Kidney epithelial cell (primary cell): Measurements from ENCODE around the gene BPIFA2. TPM values are rescaled to one million over a fixed set of nuclear protein-coding genes. Genes with fewer than 3 reads are reported as not detected.
"Not testable (repeated sequence)": the region's sequence is repeated elsewhere in the genome, so short reads cannot be mapped to it uniquely, and the experiment has no call there.

Source experiments
- DNase-seq: peaks from one replicate; pipeline ENCODE4 v3.0.0-alpha.2; 2010; ENCODE audit warnings: low read depth
- H3K27me3 ChIP-seq: 2 replicates; pipeline ENCODE4 v1.6.0; 2011; ENCODE audit warnings: low read length; ENCODE audit not compliant: control insufficient read depth, insufficient read depth
- H3K36me3 ChIP-seq: 2 replicates; pipeline ENCODE4 v1.5.1; 2011; ENCODE audit warnings: low read length; ENCODE audit not compliant: control insufficient read depth, insufficient read depth
- H3K4me3 ChIP-seq: 2 replicates; pipeline ENCODE4 v1.5.1; 2011; ENCODE audit warnings: low read depth, mild to moderate bottlenecking, control low read depth, low read length
- total RNA-seq: library from RNA; depleted of rRNA; stranded (reverse); fragments of >200 nt; gene quantifications from 2 replicates; pipeline ENCODE4 v1.2.3, GENCODE V29; 2015
- TF ChIP-seq, protein P1 (sequence below): IDR thresholded peaks from 2 replicates; pipeline ENCODE4 v1.5.1; 2011; ENCODE audit warnings: mild to moderate bottlenecking, moderate library complexity, low read length, control low read depth, inconsistent platforms; ENCODE audit not compliant: insufficient read depth, poor library complexity, severe bottlenecking

BPIFA2 gene
- total RNA-seq, 1 donor from 2014 or later: not detected

DNA sequence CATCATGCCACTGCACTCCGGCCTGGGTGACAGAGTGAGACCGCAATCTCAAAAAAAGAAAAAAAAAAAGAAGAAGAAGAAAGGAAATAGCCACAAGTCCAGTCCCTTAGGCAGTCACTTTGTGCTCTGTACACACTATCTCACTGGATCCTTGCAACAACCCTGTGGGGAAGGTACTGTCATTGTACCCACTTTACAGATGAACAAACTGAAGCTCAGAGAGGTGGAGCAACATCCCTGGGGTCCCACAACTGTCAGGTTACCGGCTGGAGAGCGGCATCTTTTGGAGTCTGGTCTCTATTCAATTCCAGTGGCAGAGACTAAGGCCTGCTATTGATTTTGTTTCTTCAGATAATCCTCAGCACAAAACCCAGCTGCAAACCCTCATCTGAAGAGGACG is 12.2 kb downstream of the BPIFA2 start:
- Histone ChIP-seq H3K4me3 (no peak overlapping the region), H3K36me3 (no peaks in the 10 kb centered on the region), H3K27me3 (no peaks in the 10 kb centered on the region)
- TF ChIP-seq, protein P1, sequence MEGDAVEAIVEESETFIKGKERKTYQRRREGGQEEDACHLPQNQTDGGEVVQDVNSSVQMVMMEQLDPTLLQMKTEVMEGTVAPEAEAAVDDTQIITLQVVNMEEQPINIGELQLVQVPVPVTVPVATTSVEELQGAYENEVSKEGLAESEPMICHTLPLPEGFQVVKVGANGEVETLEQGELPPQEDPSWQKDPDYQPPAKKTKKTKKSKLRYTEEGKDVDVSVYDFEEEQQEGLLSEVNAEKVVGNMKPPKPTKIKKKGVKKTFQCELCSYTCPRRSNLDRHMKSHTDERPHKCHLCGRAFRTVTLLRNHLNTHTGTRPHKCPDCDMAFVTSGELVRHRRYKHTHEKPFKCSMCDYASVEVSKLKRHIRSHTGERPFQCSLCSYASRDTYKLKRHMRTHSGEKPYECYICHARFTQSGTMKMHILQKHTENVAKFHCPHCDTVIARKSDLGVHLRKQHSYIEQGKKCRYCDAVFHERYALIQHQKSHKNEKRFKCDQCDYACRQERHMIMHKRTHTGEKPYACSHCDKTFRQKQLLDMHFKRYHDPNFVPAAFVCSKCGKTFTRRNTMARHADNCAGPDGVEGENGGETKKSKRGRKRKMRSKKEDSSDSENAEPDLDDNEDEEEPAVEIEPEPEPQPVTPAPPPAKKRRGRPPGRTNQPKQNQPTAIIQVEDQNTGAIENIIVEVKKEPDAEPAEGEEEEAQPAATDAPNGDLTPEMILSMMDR: no peak
- no peak for DNase-seq

DNA sequence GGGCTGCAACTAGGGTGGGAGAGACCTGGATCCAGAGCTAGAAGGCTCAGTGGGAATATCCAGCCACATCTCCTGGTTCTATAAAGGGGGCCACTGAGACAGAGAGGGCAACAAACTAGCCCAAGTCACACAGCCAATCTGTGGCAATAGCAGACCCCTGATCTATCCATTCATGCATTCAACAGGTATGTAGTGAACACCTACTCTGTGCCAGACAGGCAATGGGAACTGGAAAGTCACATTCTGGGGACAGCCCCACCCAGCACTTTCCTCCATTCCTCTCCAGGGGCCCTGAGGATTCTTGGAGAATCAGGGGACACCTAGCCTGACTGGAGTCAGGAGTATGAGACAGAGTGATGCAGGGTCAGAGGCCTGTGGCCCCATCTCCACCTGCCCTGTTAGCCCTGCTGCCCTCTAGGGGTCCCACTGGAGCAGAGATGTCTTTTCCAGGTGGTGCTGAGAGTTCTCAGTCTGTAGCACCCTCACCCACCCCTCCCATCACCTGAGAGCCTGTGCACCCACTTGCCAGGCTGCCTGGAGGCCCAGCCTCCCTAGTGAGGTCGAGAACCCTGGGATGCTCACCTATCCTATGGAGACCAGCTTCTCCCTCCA is 13.6 kb downstream of the BPIFA2 start:
- H3K36me3 ChIP-seq: no peaks in the 10 kb centered on the region
- H3K27me3 ChIP-seq: no peaks in the 10 kb centered on the region
- H3K4me3 ChIP-seq: no peak overlapping the region
- no peak for DNase-seq
- TF ChIP-seq, protein P1: no peak

DNA sequence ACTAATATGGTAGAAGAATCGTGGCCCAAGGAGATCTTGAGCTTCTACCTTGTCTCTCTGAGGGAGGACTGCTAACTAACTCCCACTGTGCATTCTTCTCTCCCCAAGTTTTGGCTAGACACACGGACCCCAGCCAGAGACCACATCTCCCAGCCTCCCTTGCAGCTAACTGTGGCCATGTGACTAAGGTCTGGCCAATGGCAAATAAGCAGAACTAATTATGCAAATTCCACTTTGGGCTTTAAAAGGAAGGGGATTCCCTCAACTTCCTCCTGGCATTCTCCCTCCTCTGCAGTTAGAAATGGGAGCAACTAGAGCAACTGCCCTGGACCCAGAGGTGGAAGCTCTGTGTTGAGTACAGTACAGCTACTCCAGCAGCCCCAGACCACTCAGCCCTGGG is 15.4 kb downstream of the BPIFA2 start:
- no peak for DNase-seq
- TF ChIP-seq, protein P1: no peak
- H3K4me3 ChIP-seq: no peak overlapping the region
- no peaks in the 10 kb centered on the region for H3K27me3 ChIP-seq
- no peaks in the 10 kb centered on the region for H3K36me3 ChIP-seq

DNA sequence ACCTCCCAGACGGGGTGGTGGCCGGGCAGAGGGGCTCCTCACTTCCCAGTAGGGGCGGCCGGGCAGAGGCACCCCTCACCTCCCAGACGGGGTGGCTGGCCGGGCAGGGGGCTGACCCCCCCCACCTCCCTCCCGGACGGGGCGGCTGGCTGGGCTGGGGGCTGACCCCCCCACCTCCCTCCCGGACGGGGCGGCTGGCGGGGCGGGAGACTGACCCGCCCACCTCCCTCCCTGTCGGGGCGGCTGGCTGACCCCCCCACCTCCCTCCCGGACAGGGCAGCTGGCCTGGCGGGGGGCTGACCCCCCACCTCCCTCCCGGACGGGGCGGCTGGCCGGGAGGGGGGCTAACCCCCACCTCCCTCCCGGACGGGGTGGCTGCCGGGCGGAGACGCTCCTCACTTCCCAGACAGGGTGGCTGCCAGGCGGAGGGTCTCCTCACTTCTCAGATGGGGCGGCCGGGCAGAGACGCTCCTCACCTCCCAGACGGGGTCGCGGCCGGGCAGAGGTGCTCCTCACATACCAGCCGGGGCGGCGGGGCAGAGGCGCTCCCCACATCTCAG is 17.2 kb downstream of the BPIFA2 start:
- not testable (repeated sequence) for DNase-seq, H3K36me3 ChIP-seq, H3K4me3 ChIP-seq, H3K27me3 ChIP-seq

DNA sequence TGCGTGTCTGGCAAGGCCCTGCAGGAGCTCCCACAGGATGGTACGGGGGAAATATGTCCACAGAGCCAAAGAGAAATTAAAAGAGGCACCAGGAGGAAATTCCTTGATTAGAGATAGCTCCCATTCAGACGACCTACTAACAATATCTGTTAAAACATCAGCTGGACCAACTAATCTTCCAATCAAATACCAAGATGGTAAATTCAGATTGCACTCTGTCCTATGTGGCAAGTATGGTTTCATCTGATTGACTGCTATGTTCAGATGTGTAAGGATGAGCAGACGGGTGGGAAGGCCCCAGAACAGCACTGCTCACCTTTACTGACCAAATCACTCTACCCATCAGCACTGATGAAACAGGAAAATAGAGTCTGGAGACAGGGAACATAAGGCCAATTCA is 19.5 kb downstream of the BPIFA2 start:
- TF ChIP-seq, protein P1: no peak
- no peaks in the 10 kb centered on the region for H3K36me3 ChIP-seq
- no peak for DNase-seq
- H3K27me3 ChIP-seq: no peaks in the 10 kb centered on the region
- H3K4me3 ChIP-seq: no peak overlapping the region

DNA sequence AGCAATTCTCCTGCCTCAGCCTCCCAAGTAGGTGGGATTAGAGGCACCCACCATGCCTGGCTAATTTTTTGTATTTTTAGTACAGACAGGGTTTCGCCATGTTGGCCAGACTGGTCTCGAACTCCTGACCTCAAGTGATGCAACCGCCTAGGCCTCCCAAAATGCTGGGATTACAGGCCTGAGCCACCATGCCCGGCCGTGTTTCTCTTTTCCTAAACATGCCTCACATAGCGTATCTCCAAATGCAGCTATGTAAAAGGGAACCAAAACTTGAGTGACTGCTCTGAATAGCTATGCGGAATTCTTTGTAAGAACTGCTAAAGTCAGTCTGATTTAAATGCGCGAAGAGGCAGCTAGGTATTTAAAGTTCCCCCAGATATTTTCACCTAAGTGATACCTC is 20.5 kb downstream of the BPIFA2 start:
- TF ChIP-seq, protein P1: no peak

More for the DNA sequence above, 20.5 kb downstream of the BPIFA2 start:
- DNase-seq: no peak
- H3K4me3 ChIP-seq: no peak overlapping the region
- H3K27me3 ChIP-seq: no peaks in the 10 kb centered on the region
- no peaks in the 10 kb centered on the region for H3K36me3 ChIP-seq
